ENCODE data around the gene USP17L12. TPM values are rescaled to one million over a fixed set of nuclear protein-coding genes. Genes with fewer than 3 reads are reported as not detected.
"Not testable (repeated sequence)": the region's sequence is repeated elsewhere in the genome, so short reads cannot be mapped to it uniquely, and the experiment has no call there.

Gene USP17L12
- total and polyA plus RNA-seq, 4 donors, result not detected

DNA sequence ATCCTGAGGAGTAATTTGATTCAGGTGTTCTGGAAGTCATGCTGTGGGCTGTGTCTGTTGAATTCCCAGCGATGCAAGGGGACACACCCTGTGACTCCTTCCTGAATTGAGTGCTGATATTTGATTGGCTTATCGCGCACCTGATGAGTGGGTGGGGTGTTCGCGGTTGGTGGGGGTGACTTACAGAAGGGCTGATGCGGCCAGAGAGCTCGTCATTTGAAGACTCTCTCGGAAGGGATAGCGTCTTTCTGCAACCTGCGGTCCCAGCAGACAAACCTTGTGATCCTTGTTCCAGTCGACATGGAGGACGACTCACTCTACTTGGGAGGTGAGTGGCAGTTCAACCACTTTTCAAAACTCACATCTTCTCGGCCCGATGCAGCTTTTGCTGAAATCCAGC is 23.6 kb downstream of the USP17L12 start, which contains the start of gene USP17L17:
USP17L17 (plus strand) TSS at position 301 of the 400 bp plus-strand sequence; CDS start at position 301, 0 bp downstream.
- H3K4me1 ChIP-seq (ENCODE audit: control insufficient read depth in 1 of 2, insufficient read depth in 2 of 2, low read length in 2 of 2); H3K4me3 ChIP-seq (ENCODE audit: low read length in 2 of 2); DNase-seq; ATAC-seq (ENCODE audit: low FRiP score); H3K9me3 ChIP-seq (ENCODE audit: control insufficient read depth, low read length); H3K27me3 ChIP-seq (ENCODE audit: control insufficient read depth in 1 of 2, insufficient read depth in 2 of 2, low read length in 1 of 2); H3K36me3 ChIP-seq (ENCODE audit: control insufficient read depth in 1 of 2, insufficient read depth in 2 of 2, low read length in 1 of 2); intact Hi-C loops (cut with DNase I); H3K27ac ChIP-seq (ENCODE audit: low read depth in 1 of 2, low read length in 2 of 2): not testable (repeated sequence)
- WGBS, 2 donors, result 86 to 89% methylated on average over 5 of the region's 14 CpGs

DNA sequence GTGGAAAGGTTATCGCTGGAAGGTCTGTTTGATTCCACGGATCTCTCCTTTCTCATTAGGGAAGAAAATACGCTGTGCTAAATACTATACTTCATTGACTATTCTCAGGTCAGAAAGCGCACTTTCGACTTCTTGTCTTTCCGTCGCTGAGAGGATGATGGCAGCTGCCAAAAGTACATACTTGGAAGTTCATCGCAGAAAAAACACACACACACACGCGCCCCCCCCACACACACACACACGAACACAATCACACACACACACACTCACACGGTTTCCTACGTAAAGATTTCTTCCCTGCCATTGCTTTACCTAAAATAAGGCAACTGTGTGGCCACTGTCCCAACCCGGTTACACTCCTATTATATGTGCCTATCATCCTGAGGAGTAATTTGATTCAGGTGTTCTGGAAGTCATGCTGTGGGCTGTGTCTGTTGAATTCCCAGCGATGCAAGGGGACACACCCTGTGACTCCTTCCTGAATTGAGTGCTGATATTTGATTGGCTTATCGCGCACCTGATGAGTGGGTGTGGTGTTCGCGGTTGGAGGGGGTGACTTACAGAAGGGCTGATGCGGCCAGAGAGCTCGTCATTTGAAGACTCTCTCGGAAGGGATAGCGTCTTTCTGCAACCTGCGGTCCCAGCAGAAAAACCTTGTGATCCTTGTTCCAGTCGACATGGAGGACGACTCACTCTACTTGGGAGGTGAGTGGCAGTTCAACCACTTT is 28.2 kb downstream of the USP17L12 start, which contains the start of gene USP17L18:
USP17L18 (plus strand) TSS at position 678 of the 728 bp plus-strand sequence; CDS start at position 678, 0 bp downstream.
- H3K27me3 ChIP-seq (ENCODE audit: control insufficient read depth in 1 of 2, insufficient read depth in 2 of 2, low read length in 1 of 2); intact Hi-C loops (cut with DNase I); H3K4me1 ChIP-seq (ENCODE audit: control insufficient read depth in 1 of 2, insufficient read depth in 2 of 2, low read length in 2 of 2); H3K36me3 ChIP-seq (ENCODE audit: control insufficient read depth in 1 of 2, insufficient read depth in 2 of 2, low read length in 1 of 2); H3K4me3 ChIP-seq (ENCODE audit: low read length in 2 of 2); H3K27ac ChIP-seq (ENCODE audit: low read depth in 1 of 2, low read length in 2 of 2); ATAC-seq (ENCODE audit: low FRiP score); H3K9me3 ChIP-seq (ENCODE audit: control insufficient read depth, low read length): not testable (repeated sequence)
- WGBS, 2 donors, result 89 to 92% methylated on average over 14 to 21 of the region's 26 CpGs
- DNase-seq, result peak; percentile 33 to 34

DNA sequence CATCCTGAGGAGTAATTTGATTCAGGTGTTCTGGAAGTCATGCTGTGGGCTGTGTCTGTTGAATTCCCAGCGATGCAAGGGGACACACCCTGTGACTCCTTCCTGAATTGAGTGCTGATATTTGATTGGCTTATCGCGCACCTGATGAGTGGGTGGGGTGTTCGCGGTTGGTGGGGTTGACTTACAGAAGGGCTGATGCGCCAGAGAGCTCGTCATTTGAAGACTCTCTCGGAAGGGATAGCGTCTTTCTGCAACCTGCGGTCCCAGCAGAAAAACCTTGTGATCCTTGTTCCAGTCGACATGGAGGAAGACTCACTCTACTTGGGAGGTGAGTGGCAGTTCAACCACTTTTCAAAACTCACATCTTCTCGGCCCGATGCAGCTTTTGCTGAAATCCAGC is 33.1 kb downstream of the USP17L12 start, which contains the start of gene USP17L19:
USP17L19 (plus strand) TSS at position 301 of the 400 bp plus-strand sequence; CDS start at position 301, 0 bp downstream.
- H3K4me1 ChIP-seq (ENCODE audit: control insufficient read depth in 1 of 2, insufficient read depth in 2 of 2, low read length in 2 of 2); DNase-seq; intact Hi-C loops (cut with DNase I); H3K9me3 ChIP-seq (ENCODE audit: control insufficient read depth, low read length); H3K4me3 ChIP-seq (ENCODE audit: low read length in 2 of 2); H3K36me3 ChIP-seq (ENCODE audit: control insufficient read depth in 1 of 2, insufficient read depth in 2 of 2, low read length in 1 of 2); ATAC-seq (ENCODE audit: low FRiP score); H3K27me3 ChIP-seq (ENCODE audit: control insufficient read depth in 1 of 2, insufficient read depth in 2 of 2, low read length in 1 of 2); H3K27ac ChIP-seq (ENCODE audit: low read depth in 1 of 2, low read length in 2 of 2): not testable (repeated sequence)
- no CpG with 5 or more reads among the region's 13 CpGs for WGBS, 2 donors

DNA sequence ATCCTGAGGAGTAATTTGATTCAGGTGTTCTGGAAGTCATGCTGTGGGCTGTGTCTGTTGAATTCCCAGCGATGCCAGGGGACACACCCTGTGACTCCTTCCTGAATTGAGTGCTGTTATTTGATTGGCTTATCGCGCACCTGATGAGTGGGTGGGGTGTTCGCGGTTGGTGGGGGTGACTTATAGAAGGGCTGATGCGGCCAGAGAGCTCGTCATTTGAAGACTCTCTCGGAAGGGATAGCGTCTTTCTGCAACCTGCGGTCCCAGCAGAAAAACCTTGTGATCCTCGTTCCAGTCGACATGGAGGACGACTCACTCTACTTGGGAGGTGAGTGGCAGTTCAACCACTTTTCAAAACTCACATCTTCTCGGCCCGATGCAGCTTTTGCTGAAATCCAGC is 37.9 kb downstream of the USP17L12 start, which contains the start of gene USP17L20:
USP17L20 (plus strand) TSS at position 301 of the 400 bp plus-strand sequence; CDS start at position 301, 0 bp downstream.
- ATAC-seq (ENCODE audit: low FRiP score); H3K9me3 ChIP-seq (ENCODE audit: control insufficient read depth, low read length); H3K4me1 ChIP-seq (ENCODE audit: control insufficient read depth in 1 of 2, insufficient read depth in 2 of 2, low read length in 2 of 2); H3K4me3 ChIP-seq (ENCODE audit: low read length in 2 of 2); DNase-seq; H3K27me3 ChIP-seq (ENCODE audit: control insufficient read depth in 1 of 2, insufficient read depth in 2 of 2, low read length in 1 of 2); H3K36me3 ChIP-seq (ENCODE audit: control insufficient read depth in 1 of 2, insufficient read depth in 2 of 2, low read length in 1 of 2); H3K27ac ChIP-seq (ENCODE audit: low read depth in 1 of 2, low read length in 2 of 2); intact Hi-C loops (cut with DNase I): not testable (repeated sequence)
- WGBS, 2 donors, result no CpG with 5 or more reads among the region's 15 CpGs

DNA sequence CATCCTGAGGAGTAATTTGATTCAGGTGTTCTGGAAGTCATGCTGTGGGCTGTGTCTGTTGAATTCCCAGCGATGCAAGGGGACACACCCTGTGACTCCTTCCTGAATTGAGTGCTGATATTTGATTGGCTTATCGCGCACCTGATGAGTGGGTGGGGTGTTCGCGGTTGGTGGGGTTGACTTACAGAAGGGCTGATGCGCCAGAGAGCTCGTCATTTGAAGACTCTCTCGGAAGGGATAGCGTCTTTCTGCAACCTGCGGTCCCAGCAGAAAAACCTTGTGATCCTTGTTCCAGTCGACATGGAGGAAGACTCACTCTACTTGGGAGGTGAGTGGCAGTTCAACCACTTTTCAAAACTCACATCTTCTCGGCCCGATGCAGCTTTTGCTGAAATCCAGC is 42.6 kb downstream of the USP17L12 start, which contains the start of gene USP17L21:
USP17L21 (plus strand) TSS at position 301 of the 400 bp plus-strand sequence; CDS start at position 301, 0 bp downstream.
- H3K27me3 ChIP-seq (ENCODE audit: control insufficient read depth in 1 of 2, insufficient read depth in 2 of 2, low read length in 1 of 2); DNase-seq; intact Hi-C loops (cut with DNase I); H3K36me3 ChIP-seq (ENCODE audit: control insufficient read depth in 1 of 2, insufficient read depth in 2 of 2, low read length in 1 of 2); H3K4me1 ChIP-seq (ENCODE audit: control insufficient read depth in 1 of 2, insufficient read depth in 2 of 2, low read length in 2 of 2); H3K9me3 ChIP-seq (ENCODE audit: control insufficient read depth, low read length); ATAC-seq (ENCODE audit: low FRiP score); H3K4me3 ChIP-seq (ENCODE audit: low read length in 2 of 2); H3K27ac ChIP-seq (ENCODE audit: low read depth in 1 of 2, low read length in 2 of 2): not testable (repeated sequence)
- WGBS, 2 donors, result no CpG with 5 or more reads among the region's 13 CpGs

DNA sequence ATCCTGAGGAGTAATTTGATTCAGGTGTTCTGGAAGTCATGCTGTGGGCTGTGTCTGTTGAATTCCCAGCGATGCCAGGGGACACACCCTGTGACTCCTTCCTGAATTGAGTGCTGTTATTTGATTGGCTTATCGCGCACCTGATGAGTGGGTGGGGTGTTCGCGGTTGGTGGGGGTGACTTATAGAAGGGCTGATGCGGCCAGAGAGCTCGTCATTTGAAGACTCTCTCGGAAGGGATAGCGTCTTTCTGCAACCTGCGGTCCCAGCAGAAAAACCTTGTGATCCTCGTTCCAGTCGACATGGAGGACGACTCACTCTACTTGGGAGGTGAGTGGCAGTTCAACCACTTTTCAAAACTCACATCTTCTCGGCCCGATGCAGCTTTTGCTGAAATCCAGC is 47.4 kb downstream of the USP17L12 start, which contains the start of gene USP17L22:
USP17L22 (plus strand) TSS at position 301 of the 400 bp plus-strand sequence; CDS start at position 301, 0 bp downstream.
- intact Hi-C loops (cut with DNase I); H3K27ac ChIP-seq (ENCODE audit: low read depth in 1 of 2, low read length in 2 of 2); H3K36me3 ChIP-seq (ENCODE audit: control insufficient read depth in 1 of 2, insufficient read depth in 2 of 2, low read length in 1 of 2); H3K4me1 ChIP-seq (ENCODE audit: control insufficient read depth in 1 of 2, insufficient read depth in 2 of 2, low read length in 2 of 2); ATAC-seq (ENCODE audit: low FRiP score); H3K9me3 ChIP-seq (ENCODE audit: control insufficient read depth, low read length); H3K4me3 ChIP-seq (ENCODE audit: low read length in 2 of 2); DNase-seq; H3K27me3 ChIP-seq (ENCODE audit: control insufficient read depth in 1 of 2, insufficient read depth in 2 of 2, low read length in 1 of 2): not testable (repeated sequence)
- WGBS, 2 donors, result no CpG with 5 or more reads among the region's 15 CpGs

Other genes with a start within 250 kb of the USP17L12 start
- not detected for gene FAM90A26, start 49.7 kb upstream of the USP17L12 start, total RNA-seq
- not detected for gene FAM90A26, start 49.7 kb upstream of the USP17L12 start, polyA plus RNA-seq
- gene USP17L10, start 9.5 kb upstream of the USP17L12 start, total RNA-seq, result not detected
- gene USP17L10, start 9.5 kb upstream of the USP17L12 start, polyA plus RNA-seq, result not detected
- not detected for gene USP17L11, start 4.7 kb upstream of the USP17L12 start, total RNA-seq
- gene USP17L11, start 4.7 kb upstream of the USP17L12 start, polyA plus RNA-seq, result not detected
- gene USP17L13, start 4.7 kb downstream of the USP17L12 start, total RNA-seq, result not detected
- gene USP17L13, start 4.7 kb downstream of the USP17L12 start, polyA plus RNA-seq, result not detected
- gene USP17L15, start 14.2 kb downstream of the USP17L12 start, total RNA-seq, result not detected
- not detected for gene USP17L15, start 14.2 kb downstream of the USP17L12 start, polyA plus RNA-seq
- gene USP17L17, start 23.7 kb downstream of the USP17L12 start, total RNA-seq, result not detected
- not detected for gene USP17L17, start 23.7 kb downstream of the USP17L12 start, polyA plus RNA-seq
- gene USP17L18, start 28.5 kb downstream of the USP17L12 start, total RNA-seq, result not detected
- not detected for gene USP17L18, start 28.5 kb downstream of the USP17L12 start, polyA plus RNA-seq
- not detected for gene USP17L19, start 33.2 kb downstream of the USP17L12 start, total RNA-seq
- not detected for gene USP17L19, start 33.2 kb downstream of the USP17L12 start, polyA plus RNA-seq
- not detected for gene USP17L20, start 38.0 kb downstream of the USP17L12 start, total RNA-seq
- gene USP17L20, start 38.0 kb downstream of the USP17L12 start, polyA plus RNA-seq, result not detected
- gene USP17L21, start 42.7 kb downstream of the USP17L12 start, total RNA-seq, result not detected
- gene USP17L21, start 42.7 kb downstream of the USP17L12 start, polyA plus RNA-seq, result not detected
- not detected for gene USP17L22, start 47.5 kb downstream of the USP17L12 start, total RNA-seq
- gene USP17L22, start 47.5 kb downstream of the USP17L12 start, polyA plus RNA-seq, result not detected
- gene USP17L24, start 105.0 kb downstream of the USP17L12 start, total RNA-seq, result not detected
- gene USP17L24, start 105.0 kb downstream of the USP17L12 start, polyA plus RNA-seq, result not detected
- not detected for gene USP17L25, start 109.8 kb downstream of the USP17L12 start, total RNA-seq
- not detected for gene USP17L25, start 109.8 kb downstream of the USP17L12 start, polyA plus RNA-seq
- not detected for gene USP17L26, start 114.5 kb downstream of the USP17L12 start, total RNA-seq
- not detected for gene USP17L26, start 114.5 kb downstream of the USP17L12 start, polyA plus RNA-seq
- gene USP17L5, start 119.3 kb downstream of the USP17L12 start, total RNA-seq, result not detected
- gene USP17L5, start 119.3 kb downstream of the USP17L12 start, polyA plus RNA-seq, result not detected
- gene USP17L27, start 124.0 kb downstream of the USP17L12 start, total RNA-seq, result not detected
- not detected for gene USP17L27, start 124.0 kb downstream of the USP17L12 start, polyA plus RNA-seq
- not detected for gene USP17L28, start 128.7 kb downstream of the USP17L12 start, total RNA-seq
- not detected for gene USP17L28, start 128.7 kb downstream of the USP17L12 start, polyA plus RNA-seq
- not detected for gene USP17L29, start 133.5 kb downstream of the USP17L12 start, total RNA-seq
- gene USP17L29, start 133.5 kb downstream of the USP17L12 start, polyA plus RNA-seq, result not detected
- not detected for gene USP17L30, start 143.0 kb downstream of the USP17L12 start, total RNA-seq
- not detected for gene USP17L30, start 143.0 kb downstream of the USP17L12 start, polyA plus RNA-seq
- not detected for gene DEFB131A, start 224.3 kb downstream of the USP17L12 start, total RNA-seq
- not detected for gene DEFB131A, start 224.3 kb downstream of the USP17L12 start, polyA plus RNA-seq

Data from aorta (tissue), 5 donors.